Endothelial cell of umbilical vein (primary cell): ENCODE data around the gene RIPOR1. TPM values are rescaled to one million over a fixed set of nuclear protein-coding genes. Genes with fewer than 3 reads are reported as not detected.

Experiments
- BruUV-seq: library from RNA; stranded (reverse); fragments of 400-500 nt; replicated peaks from 2 replicates; lab custom pipeline; 2021; lab: Mats Ljungman, UMichigan
- CTCF ChIA-PET: fragments of 300-600, 350-600 bp; sonication (Branson Sonifier 250); formaldehyde crosslinking; loops from one replicate; lab custom pipeline; 2021; ENCODE audit warnings: antibody characterized with exemption, inconsistent platforms; lab: Charles Lee
- POLR2A ChIA-PET: fragments of 300-600, 350-600 bp; sonication (Branson Sonifier 250); formaldehyde crosslinking; loops from one replicate; lab custom pipeline; 2021; ENCODE audit warnings: antibody characterized with exemption, inconsistent platforms; lab: Charles Lee
- DNase-seq: peaks from one replicate; pipeline ENCODE4 v3.0.0-alpha.2; 2011; ENCODE audit warnings: low read depth, low spot score
- FAIRE-seq: peaks from 2 replicates; lab custom pipeline; 2011; peaks lifted over from hg19 to GRCh38; lab: Jason Lieb, UNC
- H2AFZ ChIP-seq: 2 replicates; pipeline ENCODE4 v1.6.0; 2012; ENCODE audit warnings: low read depth, low read length, control low read depth, inconsistent platforms
- H3K27ac ChIP-seq: 2 replicates; pipeline ENCODE4 v1.5.1; 2011; ENCODE audit warnings: low read depth, mild to moderate bottlenecking, control low read depth, low read length, moderate library complexity; ENCODE audit not compliant: insufficient read depth
- H3K27me3 ChIP-seq, 2 experiments: 2 replicates each; pipeline versions ENCODE4 v1.6.0 to v1.6.1; 2011; ENCODE audit warnings: low read length in 2 of 2, mixed read lengths in 1 of 2; ENCODE audit not compliant: control insufficient read depth in 2 of 2, insufficient read depth in 2 of 2
- H3K36me3 ChIP-seq, 2 experiments: 2 replicates in 1 of 2; 3 replicates in 1 of 2; pipeline ENCODE4 v1.5.1; 2011; ENCODE audit warnings: low read length in 2 of 2, mild to moderate bottlenecking in 1 of 2, moderate library complexity in 1 of 2; ENCODE audit not compliant: control insufficient read depth in 2 of 2, insufficient read depth in 2 of 2; ENCODE audit errors: extremely low read depth in 1 of 2
- H3K4me1 ChIP-seq: 3 replicates; pipeline ENCODE4 v1.5.1; 2011; ENCODE audit warnings: mild to moderate bottlenecking, low read length; ENCODE audit not compliant: control insufficient read depth, insufficient read depth; ENCODE audit errors: extremely low read depth
- H3K4me2 ChIP-seq: 2 replicates; pipeline ENCODE4 v1.6.1; 2011; ENCODE audit warnings: low read length, control low read depth, mixed read lengths; ENCODE audit not compliant: insufficient read depth
- H3K4me3 ChIP-seq, 3 experiments: fragments of 200-600 bp in 1 of 3; sonication (generic), shearing (Covaris generic) in 1 of 3; replicated peaks in 1 of 3; 2 replicates each; pipeline ENCODE4 v1.5.1; 2011 to 2016; ENCODE audit warnings: control low read depth in 3 of 3, low read length in 3 of 3, mild to moderate bottlenecking in 2 of 3, inconsistent platforms in 1 of 3, low read depth in 1 of 3, moderate library complexity in 1 of 3; ENCODE audit not compliant: insufficient read depth in 1 of 3
- H3K79me2 ChIP-seq: 2 replicates; pipeline ENCODE4 v1.6.0; 2012; ENCODE audit warnings: low read length, inconsistent platforms; ENCODE audit not compliant: control insufficient read depth, insufficient read depth
- H3K9ac ChIP-seq: replicated peaks from 2 replicates; pipeline ENCODE3; 2011; ENCODE audit warnings: low read length, control low read depth; ENCODE audit not compliant: insufficient read depth; ENCODE audit errors: extremely low read depth
- H3K9me1 ChIP-seq: replicated peaks from 3 replicates; pipeline ENCODE4 v1.6.0; 2011; ENCODE audit warnings: mild to moderate bottlenecking, low read length; ENCODE audit not compliant: control insufficient read depth, insufficient read depth; ENCODE audit errors: extremely low read depth
- H3K9me3 ChIP-seq: replicated peaks from 2 replicates; pipeline ENCODE4 v1.5.1; 2012; ENCODE audit warnings: low read length, inconsistent platforms; ENCODE audit not compliant: control insufficient read depth, insufficient read depth
- H4K20me1 ChIP-seq: replicated peaks from 2 replicates; pipeline ENCODE3; 2011; ENCODE audit warnings: mild to moderate bottlenecking, low read length; ENCODE audit not compliant: control insufficient read depth, insufficient read depth; ENCODE audit errors: extremely low read depth
- CTCF ChIP-seq, 2 donors: IDR thresholded peaks; 1 replicate in 1 of 2; 2 replicates in 1 of 2; pipeline ENCODE4 v1.5.1; 2011; ENCODE audit warnings: low read length in 2 of 2, mild to moderate bottlenecking in 2 of 2, moderate library complexity in 2 of 2, control low read depth in 1 of 2, inconsistent platforms in 1 of 2, low read depth in 1 of 2; ENCODE audit not compliant: insufficient read depth in 1 of 2; ENCODE audit errors: extremely low read depth in 1 of 2
- GATA2 ChIP-seq: IDR thresholded peaks from 2 replicates; pipeline ENCODE4 v1.7.0; 2011; ENCODE audit warnings: low read depth, mild to moderate bottlenecking, moderate library complexity, mixed read lengths, low read length; ENCODE audit not compliant: insufficient read length, insufficient read depth
- dilution Hi-C: fragments of 300-500 bp; cut with MboI; formaldehyde crosslinking; loops from one replicate; pipeline ENCODE4 v1.15.0; 2019; ENCODE audit warnings: low sequenced_read_pairs; ENCODE audit not compliant: extremely low pct_ligation_motif_present
- intact Hi-C: fragments of 100-400 bp; cut with micrococcal nuclease; formaldehyde crosslinking; loops from one replicate; pipeline ENCODE4 v1.10.0; 2022
- polyA plus RNA-seq, 4 experiments: library from polyadenylated mRNA; depleted of rRNA in 3 of 4; stranded (reverse) in 3 of 4; unstranded in 1 of 4; fragments of >200 nt; gene quantifications; 2 replicates each; pipeline versions ENCODE4 v1.2.1 to v1.2.3, GENCODE V29; 2011 to 2012; ENCODE audit warnings: missing spikeins in 1 of 4
- total RNA-seq: library from RNA; stranded (reverse); gene quantifications from 2 replicates; pipeline ENCODE4 v1.2.3, GENCODE V29; 2021

Gene RIPOR1
- total and polyA plus RNA-seq, 2 donors (not counting 3 experiments of a cell fraction or from before 2014, with no cell fraction given) = 45.3 to 144 TPM

GRCh38 chr16:67562526-67562917 lies 33.9 kb downstream of the RIPOR1 start, which contains the start of gene CTCF:
CTCF (plus strand) TSS chr16:67562526; CDS start chr16:67610833, 48,307 bp downstream.
- Histone ChIP-seq H3K36me3 (no peaks in the 10 kb centered on the region), H3K4me2 (peak within 1 kb of the TSS; percentile 90), H3K9me1 (no peaks in the 10 kb centered on the region), H3K9me3 (no peaks in the 10 kb centered on the region), H4K20me1 (no peaks in the 10 kb centered on the region), H3K27me3 (no peaks in the 10 kb centered on the region), H3K4me3 (peak within 1 kb of the TSS; percentile 70 to 94 (median 91)), H3K9ac (peak within 1 kb of the TSS; percentile 98), H2AFZ (peak within 1 kb of the TSS; percentile 63), H3K79me2 (peaks cover 45% of the 10 kb centered on the region), H3K4me1 (peaks cover 18% of the 10 kb centered on the region), H3K27ac (peak within 1 kb of the TSS; percentile 96)
- TF ChIP-seq GATA2 (no peak), CTCF (IDR thresholded peaks at IDR 0.05; ENCODE audit: extremely low read depth in 1 of 2, insufficient read depth in 1 of 2, low read depth in 1 of 2, low read length in 2 of 2) (peak; percentile 47 to 74)
- dilution Hi-C loops = no loop called here
- ChIA-PET POLR2A (interaction anchor here (0.6 to 3.0 kb wide), 5 partner anchors 15 to 397 kb away, joined by 3 to 24 read pairs (median 4); no protein-coding TSS in a partner anchor), CTCF (interaction anchor here (0.9 to 9.9 kb wide), 23 partner anchors 9 to 110 kb away, joined by 3 to 177 read pairs (median 5); partner anchors contain the start of genes ACD, C16orf86, CARMIL2 and ENKD1)
- BruUV-seq = no TSS peak
- DNase-seq (peak; percentile 65), FAIRE-seq (no peak)
- intact Hi-C loops = loop anchor here (1.0 to 5.0 kb wide), 8 partner anchors 15 to 280 kb away; partner anchors contain the start of genes ACD, PARD6A and THAP11
